ENCODE results near the gene SLC17A9. TPM values are rescaled to one million over a fixed set of nuclear protein-coding genes. Genes with fewer than 3 reads are reported as not detected.

Gene SLC17A9
- total RNA-seq, 1 experiment from 2014 or later: not detected

DNA sequence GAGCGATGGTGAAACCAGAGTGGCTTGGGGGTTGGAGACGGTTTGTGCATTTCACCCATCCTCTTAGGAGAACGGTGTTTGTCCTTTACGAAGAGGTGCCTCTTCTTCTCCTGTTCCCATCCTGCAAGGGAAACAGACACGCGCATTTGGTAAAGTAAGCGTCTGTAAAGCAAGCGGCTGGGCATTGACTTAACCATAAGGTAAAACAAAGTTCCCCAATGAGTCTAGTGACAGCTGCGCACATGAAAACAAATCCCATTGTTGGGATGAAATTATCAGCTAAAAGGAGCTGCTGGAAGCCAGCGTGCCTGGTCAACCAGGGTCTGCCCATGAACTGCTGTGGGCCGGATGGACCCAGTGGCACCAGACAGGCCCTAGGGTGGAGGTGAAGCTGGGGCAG, 48.4 kb downstream of the SLC17A9 start:
- no peak for DNase-seq (ENCODE audit: low read depth)

DNA sequence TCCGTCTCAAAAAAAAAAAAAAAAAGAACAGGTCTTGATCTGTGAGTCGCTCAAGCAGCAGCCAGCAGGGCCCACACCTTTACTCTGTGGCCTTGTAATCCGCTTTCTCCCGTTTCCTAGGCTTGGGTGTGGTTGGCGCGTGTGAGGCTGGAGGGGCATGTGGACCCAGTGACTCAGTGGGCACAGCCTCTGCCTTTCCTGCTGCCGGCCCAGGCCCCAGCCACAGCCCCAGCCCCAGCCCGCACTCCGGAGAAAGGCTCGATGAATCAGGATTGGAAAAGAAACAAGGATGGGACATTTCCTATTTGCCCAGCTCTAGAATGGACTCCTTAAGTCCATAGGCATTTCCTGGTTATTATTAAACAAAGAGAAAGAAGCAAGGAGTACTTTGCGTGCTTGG, 50.0 kb downstream of the SLC17A9 start:
- DNase-seq (ENCODE audit: low read depth): peak; percentile 62

DNA sequence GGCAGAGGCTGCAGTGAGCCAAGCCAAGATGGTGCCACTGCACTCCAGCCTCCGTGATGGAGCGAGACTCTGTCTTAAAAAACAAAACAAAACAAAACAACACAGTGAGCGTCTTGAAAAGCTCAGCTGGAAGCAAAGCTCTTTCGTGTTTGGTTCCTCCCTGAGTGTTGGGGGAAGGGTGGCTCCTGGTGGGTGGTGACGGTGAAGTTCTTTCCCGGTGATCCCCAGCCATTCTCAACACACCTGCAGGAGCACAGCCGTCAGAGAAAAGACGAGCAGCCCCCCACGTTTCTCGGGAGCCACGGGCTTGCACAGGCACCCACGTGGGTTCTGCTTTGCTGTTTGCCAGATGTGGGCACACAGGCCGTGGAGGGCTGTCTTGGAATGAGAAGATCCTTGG, 51.0 kb downstream of the SLC17A9 start:
- no peak for DNase-seq (ENCODE audit: low read depth)

DNA sequence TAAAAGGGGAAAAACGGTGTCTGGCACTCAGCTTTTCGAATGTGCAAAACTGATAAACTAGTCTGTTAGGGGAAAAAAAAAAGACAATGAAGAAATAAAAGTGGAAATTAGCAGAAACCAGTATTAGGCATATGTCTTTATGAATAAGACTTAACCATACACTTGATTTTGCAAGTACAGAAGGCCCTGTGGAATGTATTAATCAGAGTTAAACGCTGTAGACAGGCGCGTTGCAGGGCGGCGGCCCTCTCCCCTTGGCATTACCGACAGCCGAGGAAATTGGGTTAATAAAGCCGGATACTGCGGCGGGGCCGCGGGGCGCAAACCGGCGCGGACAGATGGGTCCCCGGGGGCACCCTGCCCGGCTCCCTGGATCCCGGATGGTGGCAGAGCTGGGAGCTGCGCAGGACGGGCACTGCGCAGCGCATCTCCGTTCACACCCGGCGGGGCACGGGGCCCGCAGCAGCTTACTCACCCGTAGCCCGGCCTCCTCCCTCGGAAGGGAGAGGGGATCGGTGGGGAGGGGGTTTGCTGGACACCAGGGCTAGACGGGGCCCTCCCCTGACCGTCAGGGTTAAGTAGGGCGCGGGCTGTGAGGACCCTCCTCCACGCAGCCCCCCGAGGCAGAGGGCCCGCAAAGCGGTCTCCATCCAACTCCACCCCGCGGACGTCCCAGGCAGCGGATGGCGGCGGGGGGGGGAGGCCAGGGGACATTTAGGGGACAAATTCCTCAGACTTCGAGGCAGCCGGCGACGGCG, 52.3 kb downstream of the SLC17A9 start:
- DNase-seq (ENCODE audit: low read depth): no peak

DNA sequence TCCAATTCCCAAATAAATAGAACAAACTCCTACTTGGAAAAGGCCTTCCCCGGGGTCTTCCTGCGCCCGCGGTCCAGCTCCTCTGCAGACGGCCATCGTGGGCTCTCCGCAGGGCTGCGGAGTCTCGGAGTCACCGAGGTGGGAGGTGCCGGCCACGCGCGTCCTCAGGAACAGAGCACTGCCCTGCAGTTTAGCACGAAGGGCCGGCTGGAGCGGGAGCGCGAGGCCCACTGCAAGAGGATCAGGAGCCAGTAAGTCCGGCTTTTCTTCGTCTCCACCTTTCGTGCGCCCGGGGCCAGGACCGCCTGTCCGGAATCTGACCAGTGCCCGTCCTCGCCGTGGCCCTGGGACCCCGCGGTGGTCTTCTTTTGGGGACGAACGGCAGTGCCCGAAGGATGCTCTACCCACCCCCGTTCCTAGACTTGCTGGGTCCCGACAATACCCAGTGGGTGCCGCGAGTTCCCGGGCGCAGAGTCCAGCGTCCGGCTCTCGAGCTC, 52.9 kb downstream of the SLC17A9 start:
- no peak for DNase-seq (ENCODE audit: low read depth)

DNA sequence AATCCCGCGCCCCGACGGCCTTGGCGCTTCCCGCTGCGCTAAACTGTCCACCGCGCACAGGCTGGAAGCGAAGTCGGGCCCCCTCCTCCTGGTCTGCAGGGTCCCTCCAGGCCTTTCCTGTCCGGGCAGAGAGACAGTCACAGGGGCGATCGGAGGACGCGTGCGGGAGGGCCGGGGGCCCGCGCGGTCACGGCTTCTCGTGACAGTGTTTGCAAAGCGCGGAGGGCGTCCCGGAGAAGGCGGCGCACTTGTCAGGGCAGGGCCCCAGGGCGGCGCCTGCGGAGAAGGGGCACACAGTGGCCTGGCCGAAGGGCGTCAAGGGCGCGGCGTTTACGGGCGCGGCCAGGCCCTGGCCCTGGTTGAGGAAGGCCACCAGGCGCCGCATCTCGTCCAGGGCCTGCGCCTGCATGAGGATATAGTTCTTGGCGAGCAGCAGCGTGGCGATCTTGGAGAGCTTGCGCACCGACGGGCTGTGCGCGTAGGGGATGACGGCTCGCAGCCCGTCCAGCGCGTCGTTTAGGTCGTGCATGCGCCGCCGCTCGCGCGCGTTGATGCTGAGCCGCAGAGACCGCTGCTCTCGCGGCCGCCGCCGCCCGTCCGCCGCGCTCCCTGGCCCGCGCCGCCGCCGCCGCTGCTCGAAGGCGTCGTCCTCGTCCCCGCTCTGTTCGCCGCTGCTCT, 53.5 kb downstream of the SLC17A9 start:
- no peak for DNase-seq (ENCODE audit: low read depth)

DNA sequence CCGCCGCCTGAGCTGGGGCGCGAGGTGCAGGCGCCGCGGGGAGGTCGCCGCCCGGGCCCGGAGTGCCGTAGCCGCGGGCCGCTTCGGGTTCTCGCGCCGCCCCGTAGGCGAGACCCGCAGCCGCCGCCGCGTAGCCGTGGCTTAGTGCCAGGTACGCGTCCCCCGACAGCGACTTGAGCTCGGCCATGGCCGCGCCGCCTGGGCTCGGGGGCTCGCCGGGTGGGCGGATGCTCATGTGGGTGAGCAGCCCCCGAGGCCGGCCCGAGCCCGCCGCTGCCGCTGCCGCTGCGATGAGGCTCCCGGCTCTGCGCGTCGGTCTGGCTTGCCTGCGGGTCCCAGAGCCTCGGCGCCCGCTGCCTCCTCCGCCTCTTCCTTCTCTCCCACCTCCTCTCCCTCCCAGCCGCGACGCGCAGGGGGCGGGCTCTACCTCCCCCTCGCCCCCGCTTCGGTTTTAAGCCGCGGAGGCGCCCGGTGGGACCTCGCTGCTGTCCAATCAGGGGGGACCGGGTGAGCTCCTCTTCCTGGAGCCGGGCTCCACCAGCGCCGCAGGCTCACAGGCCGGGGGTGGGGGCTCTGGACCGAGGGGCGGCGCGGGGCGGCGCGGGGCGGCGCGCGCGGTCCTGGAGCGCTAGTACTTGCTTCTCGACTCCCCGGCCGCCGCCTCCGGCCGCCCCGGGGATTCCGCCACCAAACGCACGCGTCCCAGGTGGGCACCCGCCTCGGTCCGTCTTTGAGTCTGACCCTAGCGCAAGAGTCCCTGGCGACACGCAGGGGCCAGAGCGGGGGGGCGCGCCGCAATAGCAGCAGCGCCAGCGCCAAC, 54.2 kb downstream of the SLC17A9 start, which contains the start of gene BHLHE23:
Gene BHLHE23 (minus strand): TSS at position 425 of the 820 bp plus-strand sequence. CDS start 190 bp downstream, at position 235.
- no peak for DNase-seq (ENCODE audit: low read depth)

DNA sequence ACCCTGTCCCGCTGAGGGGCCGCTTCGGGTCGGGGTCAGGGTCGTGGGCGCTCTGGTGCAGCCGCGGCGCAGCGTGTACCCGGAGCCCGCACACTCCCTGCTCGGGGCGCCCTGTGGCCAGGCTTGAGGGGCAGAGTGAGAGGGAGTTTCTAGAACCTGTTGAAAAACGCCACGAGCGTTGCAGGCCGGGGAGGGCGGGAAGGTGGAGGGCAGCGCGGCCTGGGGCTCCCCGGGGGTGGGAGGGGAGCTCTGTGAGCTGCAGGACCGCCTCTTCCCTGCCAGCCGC, 54.8 kb downstream of the SLC17A9 start:
- no peak for DNase-seq (ENCODE audit: low read depth)

GRCh38 chr20:63007646-63008488, 55.4 kb downstream of the SLC17A9 start:
- DNase-seq (ENCODE audit: low read depth): no peak

DNA sequence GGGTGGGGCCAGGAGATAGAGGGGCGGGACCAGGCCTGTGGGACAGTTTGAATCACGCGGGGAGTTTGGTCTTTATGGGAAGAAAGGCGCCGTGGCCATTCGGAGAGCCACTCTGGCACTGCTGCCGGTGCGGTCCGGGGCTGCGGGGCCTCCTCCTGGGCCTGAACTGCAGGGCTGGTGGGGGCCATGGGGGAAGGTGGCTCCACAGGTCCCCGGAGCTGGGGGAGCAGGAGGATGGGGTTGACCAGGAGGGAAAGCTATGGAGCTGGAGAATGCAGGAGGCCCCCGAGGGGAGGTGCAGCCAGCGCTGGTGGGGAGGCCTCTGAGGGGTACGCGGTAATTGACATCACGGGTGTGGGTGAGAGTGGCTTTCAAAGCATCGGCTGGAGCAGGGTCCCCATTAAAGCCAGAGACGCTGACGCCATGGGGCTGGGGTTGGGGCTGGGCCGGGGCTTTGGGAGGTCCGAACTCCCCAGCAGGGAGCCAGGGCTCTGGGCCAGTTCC, 56.1 kb downstream of the SLC17A9 start:
- DNase-seq (ENCODE audit: low read depth): no peak

DNA sequence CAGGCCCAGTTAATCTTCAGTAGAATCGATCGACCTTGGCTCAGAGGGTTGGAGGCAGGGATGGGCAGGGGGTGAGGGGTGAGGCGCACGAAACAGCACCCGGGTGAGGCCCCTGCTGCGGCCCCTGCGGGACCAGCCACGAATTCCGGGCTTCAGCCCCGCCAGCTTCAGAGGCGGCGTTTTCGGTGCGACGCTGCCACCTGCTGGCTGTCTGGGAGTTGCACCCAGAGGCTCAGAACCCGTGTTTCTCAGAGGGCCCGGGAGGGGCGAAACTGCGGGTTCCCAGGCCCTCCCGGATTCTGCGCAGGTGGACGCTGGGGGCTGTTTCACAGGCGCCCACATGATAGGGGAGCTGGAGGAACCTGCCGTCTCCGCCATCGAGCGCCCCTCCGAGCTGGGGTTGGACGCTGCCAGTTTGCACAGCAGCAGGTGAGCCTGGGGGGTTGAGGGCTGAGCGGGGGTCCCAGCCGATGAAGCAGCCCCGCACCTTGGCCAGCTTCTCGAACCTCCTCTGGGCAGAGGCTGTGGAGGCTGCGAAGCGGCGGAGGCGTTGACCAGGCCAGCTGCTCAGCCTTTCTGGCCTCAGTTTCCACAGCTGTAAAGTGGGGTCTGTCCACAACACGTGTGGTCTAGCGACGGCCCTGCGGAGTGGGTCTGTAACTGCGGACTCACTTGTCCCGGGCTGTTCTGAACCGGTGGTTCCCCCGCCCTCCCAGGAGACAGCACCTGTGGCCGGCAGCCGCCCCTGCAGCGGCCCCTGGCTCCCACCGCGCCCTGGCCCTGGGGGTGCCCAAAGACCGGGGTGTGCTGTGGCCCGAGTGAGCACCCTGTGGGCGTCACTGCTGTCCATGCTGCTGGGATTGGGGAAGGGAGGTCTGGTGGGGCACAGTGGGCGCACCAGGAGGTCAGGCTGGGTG, 56.8 kb downstream of the SLC17A9 start:
- peak; percentile 56 for DNase-seq (ENCODE audit: low read depth)

DNA sequence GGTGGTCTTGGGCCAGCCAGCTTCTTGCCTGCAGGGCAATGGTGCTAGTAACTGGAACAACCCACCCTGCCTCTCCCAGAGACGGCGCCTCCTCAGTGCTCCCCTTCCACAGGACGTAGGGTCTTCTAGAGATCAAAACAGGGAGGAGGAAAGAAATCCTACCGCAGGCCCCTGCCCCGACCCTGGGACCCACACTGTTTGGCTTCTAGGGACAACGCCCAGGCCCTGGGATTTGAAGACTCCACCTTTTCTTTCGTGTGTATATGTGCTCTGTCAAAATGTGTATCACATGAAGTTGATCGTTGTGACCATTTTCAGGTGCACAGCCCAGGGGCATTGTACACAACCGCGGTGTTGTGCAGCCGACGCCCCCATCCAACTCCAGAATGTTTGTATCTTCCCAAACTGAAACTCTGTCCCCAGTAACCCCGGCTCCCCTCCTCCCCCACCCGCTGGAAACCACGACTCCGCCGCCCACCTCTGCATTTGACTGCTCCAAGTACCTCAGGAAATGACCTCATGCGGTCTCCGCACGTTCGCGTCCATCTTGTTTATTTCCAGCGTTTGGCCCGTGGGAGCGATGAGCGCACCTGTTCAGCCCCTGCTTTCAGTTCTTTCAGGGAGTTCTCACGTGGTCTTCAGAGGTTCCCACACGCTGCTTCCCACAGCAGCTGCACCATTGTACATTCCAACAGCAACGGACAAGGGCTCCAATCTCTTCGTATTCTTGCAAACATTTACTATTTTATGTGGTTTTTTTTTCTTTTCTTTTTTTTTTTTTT, 57.7 kb downstream of the SLC17A9 start:
- DNase-seq (ENCODE audit: low read depth): no peak

GRCh38 chr20:63011798-63012197, 59.3 kb downstream of the SLC17A9 start:
- no peak for DNase-seq (ENCODE audit: low read depth)

DNA sequence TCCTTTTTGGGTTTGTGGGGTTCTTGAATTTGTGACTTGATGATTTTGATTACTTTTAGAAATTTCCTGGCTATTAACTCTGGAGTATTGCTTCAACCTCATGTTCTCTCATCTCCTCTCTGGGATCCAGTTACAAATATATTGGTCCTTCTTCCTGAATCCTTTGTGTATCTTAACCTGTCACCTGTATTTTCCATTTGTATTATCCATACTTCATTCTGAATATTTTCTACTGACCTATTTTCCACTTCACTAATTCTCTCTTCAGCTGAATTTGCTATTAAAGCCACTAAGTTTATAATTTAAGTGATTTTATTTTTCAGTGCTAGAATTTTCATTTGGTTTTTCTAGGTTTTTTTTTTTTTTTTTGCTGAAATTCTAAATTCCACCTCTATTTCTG, 60.7 kb downstream of the SLC17A9 start:
- no peak for DNase-seq (ENCODE audit: low read depth)

- DNase-seq (ENCODE audit: low read depth): no peak
Observed at GRCh38 chr20:63014287-63014686, 61.8 kb downstream of the SLC17A9 start.

- no peak for DNase-seq (ENCODE audit: low read depth)
Observed at GRCh38 chr20:63014710-63015109, 62.2 kb downstream of the SLC17A9 start.

- no peak for DNase-seq (ENCODE audit: low read depth)
Observed at GRCh38 chr20:63015147-63015661, 62.7 kb downstream of the SLC17A9 start.

GRCh38 chr20:63015662-63016361, 63.3 kb downstream of the SLC17A9 start:
- no peak for DNase-seq (ENCODE audit: low read depth)
